Pons (tissue), 1 donor: ENCODE data around the gene MUC4.
"Not testable (repeated sequence)": the region's sequence is repeated elsewhere in the genome, so short reads cannot be mapped to it uniquely, and the experiment has no call there.

Experiments
- DNase-seq: peaks from one replicate; pipeline ENCODE4 v3.0.0-alpha.2; 2016; ENCODE audit warnings: low spot score

MUC4 gene

DNA sequence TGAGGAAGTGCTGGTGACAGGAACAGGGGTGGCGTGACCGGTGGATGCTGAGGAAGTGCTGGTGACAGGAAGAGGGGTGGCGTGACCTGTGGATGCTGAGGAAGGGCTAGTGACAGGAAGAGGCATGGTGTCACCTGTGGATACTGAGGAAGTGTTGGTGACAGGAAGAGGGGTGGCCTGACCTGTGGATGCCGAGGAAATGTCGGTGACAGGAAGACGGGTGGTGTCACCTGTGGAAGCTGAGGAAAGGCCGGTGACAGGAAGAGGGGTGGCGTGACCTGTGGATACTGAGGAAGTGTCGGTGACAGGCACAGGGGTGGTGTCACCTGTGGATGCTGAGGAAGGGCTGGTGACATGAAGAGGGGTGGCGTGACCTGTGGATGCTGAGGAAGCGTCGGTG is 30.5 kb downstream of the MUC4 start:
- DNase-seq, result not testable (repeated sequence)

DNA sequence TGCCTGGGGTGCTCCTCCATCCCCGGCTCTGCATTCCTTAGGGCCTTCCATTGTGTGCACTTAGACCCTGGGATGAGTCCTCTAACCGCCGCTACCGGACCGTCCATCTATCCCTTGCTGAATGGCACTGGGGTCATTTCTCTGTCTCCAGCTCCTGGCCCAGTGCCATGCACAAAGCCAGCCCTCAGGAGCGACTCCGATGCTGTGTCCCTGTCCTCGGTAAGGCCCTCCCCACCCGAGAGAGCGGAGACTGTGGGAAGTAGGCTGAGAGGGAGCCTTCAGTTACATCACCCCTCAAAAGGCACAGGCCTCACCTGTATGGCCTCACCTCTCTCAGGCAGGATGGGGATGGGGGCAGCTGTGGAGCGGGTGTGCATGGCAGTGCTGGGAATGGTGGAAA is 33.8 kb downstream of the MUC4 start:
- DNase-seq, result no peak

DNA sequence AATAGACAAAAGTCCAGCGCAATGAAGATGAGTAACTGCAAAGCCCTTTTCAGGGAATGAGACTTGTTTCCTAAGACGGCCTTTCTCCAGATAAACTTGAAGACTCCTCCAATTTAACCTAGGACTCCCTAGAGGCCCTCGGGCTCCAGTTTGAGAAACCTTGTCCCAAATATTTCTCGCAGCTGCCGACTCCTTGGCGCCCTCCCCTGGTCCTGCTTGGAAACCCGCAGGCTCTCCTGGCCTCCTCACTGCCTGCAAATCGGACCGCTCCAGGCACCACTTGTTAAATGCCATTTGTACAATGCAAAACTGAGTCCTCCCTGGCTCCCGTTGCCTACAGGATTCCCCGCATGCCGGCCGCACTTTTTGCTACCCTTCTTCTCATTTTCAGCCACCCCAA is 36.8 kb downstream of the MUC4 start:
- peak; percentile 4 for DNase-seq

DNA sequence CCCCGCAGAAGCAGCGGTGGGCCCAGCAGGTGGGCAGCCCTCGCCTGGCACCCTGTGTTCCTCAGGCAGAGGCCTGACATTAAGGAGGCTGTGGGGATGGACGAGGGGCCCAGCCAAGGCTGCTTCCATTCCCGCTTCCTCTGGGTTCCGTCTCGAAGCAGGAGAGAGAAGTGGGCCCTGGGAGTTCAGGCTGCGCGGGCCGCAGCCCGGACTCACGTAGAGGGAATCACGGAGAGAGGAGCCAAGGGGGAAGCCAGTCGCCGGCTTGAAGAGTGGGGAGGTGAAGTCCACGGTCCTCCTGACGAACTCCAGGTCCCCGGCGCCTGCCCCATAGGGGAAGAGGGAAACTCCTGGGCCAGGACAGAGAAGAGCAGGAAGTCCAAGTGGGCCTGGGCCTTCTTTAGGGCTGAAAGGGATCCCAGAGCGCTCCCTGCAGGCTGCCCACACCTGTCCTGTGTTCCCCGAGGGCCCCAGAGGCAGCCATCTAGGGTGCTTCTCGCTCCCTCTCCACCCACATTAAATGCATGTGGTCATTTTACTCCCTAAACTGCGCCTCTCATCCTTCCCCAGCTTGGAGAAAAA is 37.7 kb downstream of the MUC4 start:
- no peak for DNase-seq

DNA sequence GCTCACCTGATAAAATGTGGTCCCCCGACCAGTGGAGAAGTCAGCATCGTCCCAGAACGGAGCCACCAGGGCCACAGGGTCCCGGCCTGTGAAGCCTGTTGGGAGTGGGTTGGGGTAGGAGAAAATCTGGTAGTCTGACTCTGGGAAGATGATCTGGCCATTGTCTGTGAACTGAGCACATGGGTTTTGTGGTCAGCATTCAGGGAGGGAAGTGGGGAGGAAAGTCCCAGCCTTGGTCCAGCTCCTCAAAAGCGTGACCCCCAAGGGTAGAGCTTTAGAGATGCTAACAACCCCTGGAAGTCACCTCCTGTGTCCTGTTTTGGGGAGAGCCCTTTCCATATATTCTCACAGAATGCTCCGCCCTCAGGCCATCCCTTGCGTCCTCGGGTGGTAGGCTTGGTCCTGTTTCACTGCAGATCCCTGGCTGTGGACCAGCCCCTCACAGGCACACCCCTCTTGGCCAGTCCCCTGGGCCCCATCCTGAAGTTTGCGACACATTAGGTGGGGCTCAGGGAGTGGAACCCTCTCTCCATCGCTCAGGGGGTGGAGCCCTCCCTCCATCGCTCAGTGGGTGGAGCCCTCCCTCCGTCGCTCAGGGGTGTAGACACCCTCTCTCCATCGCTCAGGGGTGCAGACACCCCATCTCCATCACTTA is 40.0 kb downstream of the MUC4 start:
- no peak for DNase-seq

DNA sequence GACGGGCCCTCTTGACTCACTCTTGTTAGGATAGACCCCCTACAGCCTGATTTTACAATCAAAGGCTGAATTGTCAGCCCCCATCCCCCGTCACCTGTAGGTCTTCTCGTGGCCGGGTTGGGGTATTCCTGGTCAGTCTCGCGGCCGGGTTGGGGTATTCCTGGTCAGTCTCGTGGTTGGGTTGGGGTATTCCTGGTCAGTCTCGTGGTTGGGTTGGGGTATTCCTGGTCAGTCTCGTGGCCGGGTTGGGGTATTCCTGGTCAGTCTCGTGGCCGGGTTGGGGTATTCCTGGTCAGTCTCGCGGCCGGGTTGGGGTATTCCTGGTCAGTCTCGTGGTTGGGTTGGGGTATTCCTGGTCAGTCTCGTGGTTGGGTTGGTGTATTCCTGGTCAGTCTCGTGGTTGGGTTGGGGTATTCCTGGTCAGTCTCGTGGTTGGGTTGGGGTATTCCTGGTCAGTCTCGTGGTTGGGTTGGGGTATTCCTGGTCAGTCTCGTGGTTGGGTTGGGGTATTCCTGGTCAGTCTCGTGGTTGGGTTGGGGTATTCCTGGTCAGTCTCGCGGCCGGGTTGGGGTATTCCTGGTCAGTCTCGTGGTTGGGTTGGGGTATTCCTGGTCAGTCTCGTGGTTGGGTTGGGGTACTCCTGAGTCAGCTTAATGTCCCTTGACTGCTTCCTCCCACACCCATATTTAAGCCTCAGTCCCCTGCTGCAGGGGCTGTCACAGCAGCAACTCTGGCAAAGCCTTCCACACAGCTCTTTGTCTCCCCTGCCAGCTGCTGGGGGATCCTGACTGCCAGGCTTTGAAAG is 40.7 kb downstream of the MUC4 start:
- DNase-seq, result not testable (repeated sequence)

DNA sequence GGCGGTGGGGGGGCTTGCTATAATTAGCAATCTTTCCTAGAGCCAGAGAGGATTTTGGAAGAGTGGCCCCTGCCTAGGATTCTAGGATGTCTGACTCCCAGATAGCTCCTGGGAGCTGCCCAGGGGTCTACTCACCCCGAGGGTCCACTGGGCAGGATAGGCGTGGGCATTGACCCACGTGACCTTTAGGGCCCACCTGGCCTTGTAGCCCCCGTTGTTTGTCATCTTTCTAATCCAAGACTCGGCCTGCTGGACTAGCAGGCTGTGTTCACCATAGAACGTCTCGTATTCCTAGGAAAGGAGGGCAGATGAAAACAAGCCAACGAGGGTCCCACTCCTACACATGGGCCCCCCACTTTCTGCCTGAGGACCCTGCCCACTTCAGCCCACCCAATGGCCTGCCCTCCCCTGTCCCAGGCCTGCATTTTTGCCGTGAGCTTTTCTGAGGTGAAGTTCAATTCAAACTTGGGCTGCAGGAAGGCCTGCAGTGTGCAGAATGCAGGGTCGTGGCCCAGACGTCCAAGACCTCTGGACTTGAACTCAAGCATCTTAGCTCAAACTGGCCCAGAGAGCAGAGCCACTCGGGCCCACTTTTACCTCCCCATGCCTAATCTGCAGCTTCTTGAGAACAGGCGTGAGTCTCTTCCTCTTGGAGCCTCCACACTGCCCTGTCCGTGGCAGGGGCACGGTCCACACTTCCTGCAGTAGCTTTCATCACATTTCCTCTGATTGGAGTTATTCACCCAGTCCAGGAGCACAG is 41.5 kb downstream of the MUC4 start:
- DNase-seq, result no peak

DNA sequence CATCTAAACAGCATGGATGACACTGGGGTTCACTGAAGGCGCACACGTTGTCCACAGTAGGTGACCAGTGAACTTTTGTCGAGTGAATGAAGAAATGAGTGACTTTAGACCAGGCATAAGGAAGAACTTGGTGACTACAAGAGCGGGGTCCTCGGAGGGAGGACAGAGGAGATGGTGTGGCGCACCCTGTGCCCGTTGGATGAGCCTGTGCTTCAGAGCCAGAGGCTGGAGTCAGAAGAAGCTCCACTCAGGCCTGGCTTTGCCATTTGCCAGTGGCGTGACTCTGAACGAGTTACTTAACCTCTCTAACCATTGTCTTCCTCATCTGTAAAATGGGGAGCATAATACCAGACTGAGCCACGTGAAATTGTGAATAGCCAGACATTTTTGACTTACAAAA is 42.2 kb downstream of the MUC4 start:
- DNase-seq, result no peak

DNA sequence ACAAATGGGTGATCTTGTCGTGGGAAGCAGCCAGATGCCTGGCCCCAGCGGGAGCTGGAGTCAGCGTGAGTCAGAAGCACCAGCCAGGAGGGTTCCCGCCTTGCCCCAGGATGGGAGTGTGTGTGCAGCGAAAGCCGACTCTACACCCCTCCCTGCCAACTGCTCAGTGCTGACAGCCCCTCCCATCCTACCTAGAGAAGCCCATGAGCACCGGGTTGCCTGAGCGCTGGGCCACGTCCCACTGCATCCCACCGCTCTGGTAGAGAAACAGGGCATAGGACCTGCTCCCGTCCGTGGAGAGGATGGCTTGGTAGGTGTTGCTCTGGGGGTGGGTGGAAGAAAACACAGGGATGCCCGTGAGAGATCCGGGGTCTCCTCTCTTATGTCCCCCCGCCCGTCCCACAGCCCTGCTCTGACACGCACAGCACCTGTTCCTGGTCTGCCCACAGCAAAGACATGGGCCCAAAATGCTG is 42.9 kb downstream of the MUC4 start:
- DNase-seq, result no peak

DNA sequence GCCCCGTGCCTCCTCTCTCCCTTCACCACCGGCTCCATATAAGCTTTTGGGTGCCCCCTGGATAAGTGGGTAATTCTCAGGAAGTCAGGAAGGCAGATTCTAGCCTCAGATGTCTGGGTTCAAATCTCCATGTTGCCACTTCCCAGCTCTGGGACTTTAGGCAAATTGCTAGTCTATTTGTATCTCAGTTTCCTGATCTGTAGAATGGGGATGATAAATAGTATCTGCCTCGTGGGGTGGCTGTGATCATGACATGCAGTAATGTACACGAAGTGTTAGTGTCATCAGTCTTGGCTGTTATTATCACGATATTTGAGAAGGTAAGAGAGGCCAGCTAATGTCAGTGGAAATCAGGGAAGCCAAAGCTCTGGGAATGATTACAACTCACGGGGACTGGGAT is 43.3 kb downstream of the MUC4 start:
- DNase-seq, result no peak

DNA sequence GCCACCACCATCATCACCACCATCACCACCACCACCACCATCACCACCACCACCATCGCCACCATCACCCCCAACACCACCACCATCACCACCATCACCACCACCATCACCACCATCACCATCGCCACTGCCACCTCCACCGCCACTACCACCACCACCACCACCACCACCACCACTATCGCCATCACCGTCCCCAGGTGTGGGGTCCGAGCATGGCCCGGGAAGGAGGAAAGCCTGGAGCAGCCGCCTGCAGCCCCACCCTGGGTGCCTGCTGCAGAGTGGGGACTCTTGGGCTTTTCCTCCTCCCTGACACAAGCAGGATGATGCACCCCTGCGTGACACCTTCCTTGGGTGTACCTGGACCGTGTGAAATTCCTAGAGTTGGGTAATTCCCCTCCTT is 43.9 kb downstream of the MUC4 start:
- DNase-seq, result no peak

DNA sequence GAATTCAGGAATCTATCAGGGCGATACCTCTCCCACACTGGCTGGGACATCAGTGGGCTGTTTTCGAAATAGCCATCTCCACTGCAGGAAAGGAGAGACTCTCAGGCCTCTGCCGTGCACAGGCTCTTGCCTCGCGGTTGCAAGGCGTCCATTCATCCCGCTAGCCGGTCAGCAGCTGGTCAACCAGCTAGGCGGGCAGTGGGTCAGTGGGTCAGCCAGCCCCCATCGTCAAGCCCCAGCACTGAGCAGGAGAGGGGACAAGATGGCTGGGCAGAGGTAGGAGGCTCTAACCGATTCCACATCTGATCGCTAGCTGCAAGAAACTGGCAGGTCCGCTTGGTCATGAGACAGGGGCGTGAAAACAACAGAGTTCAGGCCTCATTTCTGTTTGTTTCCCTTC is 45.1 kb downstream of the MUC4 start:
- no peak for DNase-seq

DNA sequence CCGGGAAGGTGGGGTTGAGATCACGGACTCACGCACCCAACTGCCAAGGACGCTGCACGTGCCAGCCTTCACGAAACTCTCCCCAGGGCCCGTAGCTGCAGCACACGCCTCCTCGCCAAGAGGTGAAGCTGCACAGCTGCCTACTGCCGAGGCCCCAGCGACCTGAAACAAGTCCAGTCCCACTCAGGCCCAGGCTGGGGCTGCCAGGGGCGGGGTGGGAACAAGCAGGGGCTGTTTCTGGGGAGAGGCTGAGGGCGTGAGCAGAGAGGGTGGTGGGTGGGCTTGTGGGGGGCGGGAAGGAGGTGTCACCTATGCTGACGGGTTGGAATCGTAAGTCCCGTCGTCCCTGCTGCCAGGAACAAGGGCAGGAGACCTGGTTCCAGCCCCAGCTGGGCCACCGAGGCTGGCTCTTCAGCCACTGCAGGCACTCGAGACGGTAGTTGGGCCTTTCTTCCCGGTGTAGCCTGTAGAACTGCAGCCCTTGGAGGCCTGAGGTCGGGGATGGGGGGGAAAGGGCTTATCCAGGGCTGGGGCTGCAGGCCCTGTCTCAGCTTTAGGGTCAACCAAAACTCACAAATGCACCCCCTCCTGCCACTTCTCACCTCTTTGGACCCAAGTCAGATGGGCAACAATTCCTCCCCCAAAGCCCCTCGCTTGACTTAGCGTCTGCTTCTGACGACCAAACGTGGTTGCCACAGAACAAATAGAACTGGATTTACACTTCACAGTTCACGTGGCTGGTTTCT is 46.6 kb downstream of the MUC4 start:
- DNase-seq, result no peak

DNA sequence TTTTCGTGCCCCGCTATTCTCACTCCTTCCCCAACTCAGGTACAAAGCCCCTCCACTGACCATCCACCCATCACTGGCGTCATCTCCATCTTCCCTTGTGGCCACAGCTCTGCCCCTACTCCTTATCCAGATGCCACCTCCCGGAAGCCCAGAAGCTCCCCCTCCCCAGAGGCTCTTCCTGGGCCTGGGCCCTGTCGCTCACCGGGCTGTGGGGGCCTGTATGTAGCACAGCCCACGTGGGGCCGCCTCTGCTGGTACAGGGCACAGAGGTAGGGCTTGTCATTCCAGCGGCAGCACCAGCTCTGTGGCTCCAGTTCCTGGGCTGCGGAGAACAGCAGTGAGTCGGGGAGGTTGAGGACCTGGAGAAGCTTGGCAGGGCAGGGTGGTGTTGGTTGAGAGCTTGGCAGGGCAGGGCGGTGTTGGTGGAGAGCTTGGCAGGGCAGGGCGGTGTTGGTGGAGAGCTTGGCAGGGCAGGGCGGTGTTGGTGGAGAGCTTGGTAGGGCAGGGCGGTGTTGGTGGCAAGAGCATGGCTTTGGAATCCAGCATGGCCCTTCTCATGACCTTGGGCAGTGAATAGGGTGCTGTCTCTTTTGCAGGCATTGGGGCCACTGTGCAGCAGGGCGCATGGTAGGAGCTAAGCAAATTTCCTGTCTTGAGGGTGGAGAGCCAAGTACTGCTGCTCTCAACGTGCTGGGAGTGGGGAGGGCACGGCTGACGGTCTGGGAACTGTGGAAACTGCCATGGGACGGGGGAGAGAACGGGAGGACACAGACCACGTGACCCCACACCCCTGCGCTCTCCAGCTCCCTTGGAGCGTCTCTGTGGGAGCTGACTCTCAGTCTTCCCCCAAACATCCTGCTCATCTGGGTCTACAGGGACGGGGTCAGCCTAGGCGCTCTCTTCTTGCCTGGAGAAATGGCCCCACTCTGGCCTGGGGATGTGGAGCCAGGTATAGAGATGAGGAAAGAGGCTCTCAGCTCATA is 47.6 kb downstream of the MUC4 start:
- no peak for DNase-seq

DNA sequence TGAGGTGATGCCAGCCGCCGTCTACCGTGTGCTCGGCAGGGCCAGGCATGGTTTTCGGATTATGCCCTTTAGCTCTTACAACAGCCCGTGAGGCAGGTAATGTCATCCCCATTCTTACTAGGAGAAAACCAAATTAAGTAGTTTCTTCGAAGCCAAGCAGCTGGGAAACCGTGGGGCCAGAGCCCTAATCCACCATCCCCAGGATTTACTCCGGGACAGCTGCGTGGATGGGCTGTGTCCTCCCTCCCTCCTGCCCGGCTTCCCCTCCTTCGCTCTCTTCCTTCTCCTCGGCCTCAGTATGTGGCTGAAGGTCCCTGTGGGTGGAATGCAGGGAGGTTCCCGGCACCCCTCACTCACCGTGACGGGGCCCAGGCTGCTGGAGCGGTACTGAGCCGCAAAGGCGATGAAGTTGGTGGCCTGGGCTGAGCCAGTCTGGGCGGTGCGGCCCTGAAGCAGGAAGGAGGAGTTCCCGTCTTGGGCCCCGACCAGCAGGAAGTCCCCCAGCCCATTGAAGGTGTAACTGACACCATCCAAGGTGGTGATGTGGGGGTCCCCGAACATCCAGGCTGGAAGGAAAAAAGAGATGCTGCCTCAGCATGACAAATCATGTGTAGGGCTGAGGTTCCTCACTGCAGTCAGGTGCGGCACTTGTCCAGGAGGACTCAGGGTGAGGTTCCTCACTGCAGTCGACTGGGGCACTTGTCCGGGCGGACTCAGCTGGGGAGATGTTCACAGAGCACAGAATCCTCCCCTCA is 48.5 kb downstream of the MUC4 start:
- DNase-seq, result no peak

DNA sequence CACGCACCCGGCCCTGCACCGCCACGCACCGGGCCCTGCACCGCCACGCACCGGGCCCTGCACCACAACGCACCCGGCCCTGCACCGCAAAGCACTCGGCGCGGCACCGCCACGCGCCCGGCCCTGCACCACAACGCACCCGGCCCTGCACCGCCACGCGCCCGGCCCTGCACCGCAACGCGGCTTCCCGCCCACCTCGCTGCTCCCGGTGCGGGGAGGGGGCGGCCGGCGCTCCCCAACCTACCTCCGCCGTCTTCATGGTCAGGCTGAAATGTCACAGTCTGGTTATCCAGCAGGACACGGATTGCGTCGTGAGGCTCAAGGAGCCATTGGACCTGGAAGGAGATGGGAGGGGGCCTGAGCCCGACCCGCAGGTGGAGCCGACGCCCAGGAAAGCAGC is 49.1 kb downstream of the MUC4 start:
- no peak for DNase-seq

DNA sequence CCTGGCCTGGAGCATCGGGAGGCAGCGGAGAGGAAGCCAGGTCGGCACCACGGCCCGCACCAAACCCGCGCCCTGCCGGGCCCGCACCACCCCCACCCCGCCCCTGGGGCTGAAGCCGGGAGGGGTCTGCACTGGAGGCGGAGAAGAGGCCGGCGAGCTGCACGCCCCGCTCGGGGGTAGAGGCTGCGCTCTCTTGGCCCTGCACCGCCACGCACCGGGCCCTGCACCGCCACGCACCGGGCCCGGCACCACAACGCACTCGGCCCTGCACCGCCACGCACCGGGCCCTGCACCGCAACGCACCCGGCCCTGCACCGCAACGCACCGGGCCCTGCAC is 49.5 kb downstream of the MUC4 start:
- DNase-seq, result no peak

DNA sequence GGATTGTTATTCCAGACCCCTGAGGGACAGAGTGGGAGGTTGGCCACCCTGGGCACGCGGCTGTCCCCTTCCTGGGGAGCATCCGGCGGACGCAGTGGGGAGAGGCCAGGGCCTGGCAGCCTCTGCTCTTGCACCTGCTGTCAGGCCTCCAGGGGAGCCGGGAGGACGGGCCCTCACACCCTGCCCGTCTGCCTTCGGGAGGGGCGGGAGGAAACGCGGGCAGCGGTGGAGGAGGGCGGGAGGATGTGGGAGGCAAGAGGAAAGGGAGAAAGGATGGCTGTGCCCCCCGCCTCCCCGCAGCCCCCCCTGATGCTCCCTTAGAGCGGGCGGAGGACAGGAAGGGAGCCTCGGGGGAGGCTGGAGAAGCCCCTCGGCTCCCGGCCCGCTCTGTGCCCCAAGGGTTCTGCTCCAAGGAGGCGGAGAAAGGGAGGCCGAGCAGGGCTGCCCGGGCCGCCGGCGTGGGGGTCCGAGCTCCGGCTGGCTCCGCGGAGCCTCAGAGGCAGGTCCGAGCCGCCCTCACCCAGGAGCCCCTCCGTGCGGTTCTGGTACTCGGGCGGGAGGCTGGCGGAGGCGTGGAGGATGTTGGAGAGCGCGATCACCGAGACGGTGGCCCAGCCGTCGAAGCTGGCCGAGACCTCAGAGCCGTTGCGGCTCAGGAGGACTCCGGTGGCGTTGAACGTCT is 50.0 kb downstream of the MUC4 start:
- no peak for DNase-seq

DNA sequence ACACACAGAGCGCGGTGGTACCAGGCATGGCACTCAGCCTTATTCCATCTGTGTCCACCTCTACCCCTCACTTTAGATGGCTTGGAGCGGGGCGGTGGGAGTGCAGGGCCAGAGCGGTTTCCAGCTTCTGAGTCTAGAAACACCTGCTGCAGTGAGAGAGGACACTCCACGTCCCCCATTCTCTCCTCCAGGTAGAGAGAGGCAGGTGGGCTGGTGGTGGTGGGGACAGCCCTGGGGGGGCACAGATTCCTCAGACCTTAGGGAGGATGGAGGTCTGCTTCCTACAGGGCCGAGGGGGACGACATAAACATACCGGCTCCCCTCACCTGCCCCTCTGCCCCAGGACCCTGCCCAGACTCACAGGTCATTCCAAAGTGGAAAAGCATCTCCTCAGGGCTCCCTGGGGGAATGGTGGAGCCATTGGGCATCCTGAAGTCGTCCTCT is 50.6 kb downstream of the MUC4 start:
- DNase-seq, result no peak
